ENCODE data around the gene CLSTN2.

DNA sequence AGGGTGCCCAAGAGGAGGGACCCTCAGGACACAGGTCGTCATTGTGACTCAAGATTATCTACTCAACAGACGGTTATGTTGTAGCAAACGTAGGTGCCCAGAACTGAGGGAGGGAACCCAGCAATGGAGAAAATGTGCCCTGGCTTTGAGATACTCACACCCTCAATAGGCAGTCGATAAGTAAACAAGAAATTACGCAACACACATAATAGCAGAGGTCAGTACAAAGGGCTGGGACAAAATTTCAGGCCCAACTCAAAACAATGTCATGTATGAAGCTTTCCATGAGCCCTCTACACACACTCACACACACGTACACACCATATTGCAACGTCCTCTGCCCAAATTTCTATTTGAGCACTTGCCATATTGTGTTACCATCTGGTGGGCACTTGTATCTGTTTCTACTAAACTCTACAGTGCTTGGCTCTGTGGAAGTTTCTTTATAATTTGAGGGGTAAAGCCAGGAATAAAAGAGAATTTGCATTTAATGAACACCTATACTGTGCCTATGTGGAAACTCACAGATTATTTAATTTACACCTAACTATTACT is 628.3 kb downstream of the CLSTN2 start:
- TF ChIP-seq POLR2A (IDR thresholded peaks at IDR 0.05) (no peak), EP300 (IDR thresholded peaks at IDR 0.05) (no peak)
- TF ChIP-seq, protein P1, sequence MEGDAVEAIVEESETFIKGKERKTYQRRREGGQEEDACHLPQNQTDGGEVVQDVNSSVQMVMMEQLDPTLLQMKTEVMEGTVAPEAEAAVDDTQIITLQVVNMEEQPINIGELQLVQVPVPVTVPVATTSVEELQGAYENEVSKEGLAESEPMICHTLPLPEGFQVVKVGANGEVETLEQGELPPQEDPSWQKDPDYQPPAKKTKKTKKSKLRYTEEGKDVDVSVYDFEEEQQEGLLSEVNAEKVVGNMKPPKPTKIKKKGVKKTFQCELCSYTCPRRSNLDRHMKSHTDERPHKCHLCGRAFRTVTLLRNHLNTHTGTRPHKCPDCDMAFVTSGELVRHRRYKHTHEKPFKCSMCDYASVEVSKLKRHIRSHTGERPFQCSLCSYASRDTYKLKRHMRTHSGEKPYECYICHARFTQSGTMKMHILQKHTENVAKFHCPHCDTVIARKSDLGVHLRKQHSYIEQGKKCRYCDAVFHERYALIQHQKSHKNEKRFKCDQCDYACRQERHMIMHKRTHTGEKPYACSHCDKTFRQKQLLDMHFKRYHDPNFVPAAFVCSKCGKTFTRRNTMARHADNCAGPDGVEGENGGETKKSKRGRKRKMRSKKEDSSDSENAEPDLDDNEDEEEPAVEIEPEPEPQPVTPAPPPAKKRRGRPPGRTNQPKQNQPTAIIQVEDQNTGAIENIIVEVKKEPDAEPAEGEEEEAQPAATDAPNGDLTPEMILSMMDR (IDR thresholded peaks at IDR 0.05), result no peak
